Measurements from ENCODE around the gene EXOC6. TPM values are rescaled to one million over a fixed set of nuclear protein-coding genes. Genes with fewer than 3 reads are reported as not detected.

The EXOC6 gene
- total and polyA plus RNA-seq, 2 of the 13 experiments (the other 11 are each of a cell fraction or from before 2014, with no cell fraction given), result 22.2 to 29.2 TPM

DNA sequence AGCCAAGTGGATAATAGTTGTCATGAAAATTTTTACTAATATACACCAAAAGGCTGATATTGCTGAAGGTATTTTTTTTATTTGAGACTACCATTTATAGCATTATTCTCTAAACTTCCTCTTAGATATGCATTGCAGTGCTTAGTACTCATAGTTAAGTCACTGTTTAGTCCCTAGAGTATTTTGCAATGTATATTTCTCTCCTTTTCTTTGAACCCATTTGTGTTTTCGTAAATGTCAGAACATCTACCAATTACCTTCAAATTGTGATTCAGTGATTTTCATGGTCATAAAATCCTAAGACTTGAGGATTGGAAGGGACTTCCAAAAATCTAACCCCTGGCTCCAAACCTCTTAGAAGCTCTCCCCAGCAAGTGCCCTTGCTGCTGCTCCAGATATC lies 190.8 kb downstream of the EXOC6 start:
- H3K79me2 ChIP-seq (ENCODE audit: insufficient read depth, low read length), result no peaks in the 10 kb centered on the region
- H3K36me3 ChIP-seq (replicated peaks in 1 of 2; ENCODE audit: control insufficient read depth in 1 of 2, insufficient read depth in 2 of 2, low read length in 2 of 2), result 0 out of 5 replicates have a peak, but pooled peaks cover 0 to 3% of the 10 kb centered on the region in 2 experiments
- no peak overlapping the region for H3K4me3 ChIP-seq (replicated peaks in 1 of 3; ENCODE audit: insufficient read depth in 1 of 3, low read depth in 2 of 3, low read length in 3 of 3)
- no peaks in the 10 kb centered on the region for H3K9me3 ChIP-seq (ENCODE audit: low read length)
- no peak overlapping the region for H3K27ac ChIP-seq (ENCODE audit: extremely low read length, insufficient read depth, low read length)
- ChIA-PET CTCF (ENCODE audit: low intra/inter-chr PET ratio, low total read pairs) (interaction anchor here (1.1 to 1.3 kb wide), 3 partner anchors 32 to 154 kb away, joined by 3 to 10 read pairs (median 3); no protein-coding TSS in a partner anchor), POLR2A (no interaction called here)
- in situ Hi-C loops (cut with HindIII; ENCODE audit: extremely low pct_ligation_motif_present, low pct_unique_long_range_greater_than_20kb), result no loop called here
- no peak for FAIRE-seq
- WGBS (ENCODE audit: low lambda C conversion rate), result 100% methylated on average over 1 of the region's 1 CpG
- no peak overlapping the region for H3K4me2 ChIP-seq (ENCODE audit: low read depth, low read length)
- no TSS peak for BruUV-seq (replicated peaks)
- no peak overlapping the region for H2AFZ ChIP-seq (ENCODE audit: low read length)
- no peak for ATAC-seq
- H3K27me3 ChIP-seq (ENCODE audit: control insufficient read depth in 1 of 2, insufficient read depth in 2 of 2, low read length in 2 of 2), result no peaks in the 10 kb centered on the region
- DNase-seq (ENCODE audit: low spot score), result no peak
- H3K9ac ChIP-seq (ENCODE audit: insufficient read depth, low read depth, low read length), result no peak overlapping the region
- intact Hi-C loops (cut with micrococcal nuclease; ENCODE audit: unreplicated experiment), result loop anchor here (1.0 to 10.0 kb wide), 2 partner anchors 33 to 144 kb away; no protein-coding TSS in a partner anchor
- H4K20me1 ChIP-seq (ENCODE audit: insufficient read depth, low read length), result no peaks in the 10 kb centered on the region
- no peaks in the 10 kb centered on the region for H3K4me1 ChIP-seq (ENCODE audit: insufficient read depth, low read length)
- TF ChIP-seq IRF2 (CRISPR knock-in tag; IDR thresholded peaks at IDR 0.05) (no peak), KDM2A (CRISPR knock-in tag; IDR thresholded peaks at IDR 0.05; ENCODE audit: borderline replicate concordance, low read depth) (no peak), IKZF1 (IDR thresholded peaks at IDR 0.05) (no peak), ZEB1 (IDR thresholded peaks at IDR 0.05; ENCODE audit: insufficient replicate concordance, low read depth) (no peak), ATM (IDR thresholded peaks at IDR 0.05; ENCODE audit: borderline replicate concordance) (no peak), TARDBP (CRISPR knock-in tag; IDR thresholded peaks at IDR 0.05) (no peak), FLYWCH1 (CRISPR knock-in tag; IDR thresholded peaks at IDR 0.05) (no peak), ZNF326 (CRISPR knock-in tag; IDR thresholded peaks at IDR 0.05; ENCODE audit: borderline replicate concordance) (no peak), CCAR2 (optimal IDR thresholded peaks at IDR 0.05; ENCODE audit: low read depth, low read length) (no peak), ZKSCAN1 (IDR thresholded peaks at IDR 0.05; ENCODE audit: low read length) (no peak), ZNF720 (CRISPR knock-in tag; IDR thresholded peaks at IDR 0.05) (no peak)
- TF ChIP-seq, protein P1, sequence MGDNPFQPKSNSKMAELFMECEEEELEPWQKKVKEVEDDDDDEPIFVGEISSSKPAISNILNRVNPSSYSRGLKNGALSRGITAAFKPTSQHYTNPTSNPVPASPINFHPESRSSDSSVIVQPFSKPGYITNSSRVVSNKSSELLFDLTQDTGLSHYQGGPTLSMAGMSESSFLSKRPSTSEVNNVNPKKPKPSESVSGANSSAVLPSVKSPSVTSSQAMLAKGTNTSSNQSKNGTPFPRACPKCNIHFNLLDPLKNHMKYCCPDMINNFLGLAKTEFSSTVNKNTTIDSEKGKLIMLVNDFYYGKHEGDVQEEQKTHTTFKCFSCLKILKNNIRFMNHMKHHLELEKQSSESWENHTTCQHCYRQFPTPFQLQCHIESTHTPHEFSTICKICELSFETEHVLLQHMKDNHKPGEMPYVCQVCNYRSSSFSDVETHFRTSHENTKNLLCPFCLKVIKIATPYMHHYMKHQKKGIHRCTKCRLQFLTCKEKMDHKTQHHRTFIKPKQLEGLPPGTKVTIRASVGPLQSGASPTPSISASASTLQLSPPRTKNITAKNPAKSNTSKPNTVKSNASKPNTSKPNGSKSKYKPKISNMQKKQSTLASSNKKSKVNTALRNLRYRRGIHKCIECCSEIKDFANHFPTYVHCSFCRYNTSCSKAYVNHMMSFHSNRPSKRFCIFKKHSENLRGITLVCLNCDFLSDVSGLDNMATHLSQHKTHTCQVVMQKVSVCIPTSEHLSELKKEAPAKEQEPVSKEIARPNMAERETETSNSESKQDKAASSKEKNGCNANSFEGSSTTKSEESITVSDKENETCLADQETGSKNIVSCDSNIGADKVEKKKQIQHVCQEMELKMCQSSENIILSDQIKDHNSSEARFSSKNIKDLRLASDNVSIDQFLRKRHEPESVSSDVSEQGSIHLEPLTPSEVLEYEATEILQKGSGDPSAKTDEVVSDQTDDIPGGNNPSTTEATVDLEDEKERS (CRISPR knock-in tag; IDR thresholded peaks at IDR 0.05), result no peak
- TF ChIP-seq, protein P2, sequence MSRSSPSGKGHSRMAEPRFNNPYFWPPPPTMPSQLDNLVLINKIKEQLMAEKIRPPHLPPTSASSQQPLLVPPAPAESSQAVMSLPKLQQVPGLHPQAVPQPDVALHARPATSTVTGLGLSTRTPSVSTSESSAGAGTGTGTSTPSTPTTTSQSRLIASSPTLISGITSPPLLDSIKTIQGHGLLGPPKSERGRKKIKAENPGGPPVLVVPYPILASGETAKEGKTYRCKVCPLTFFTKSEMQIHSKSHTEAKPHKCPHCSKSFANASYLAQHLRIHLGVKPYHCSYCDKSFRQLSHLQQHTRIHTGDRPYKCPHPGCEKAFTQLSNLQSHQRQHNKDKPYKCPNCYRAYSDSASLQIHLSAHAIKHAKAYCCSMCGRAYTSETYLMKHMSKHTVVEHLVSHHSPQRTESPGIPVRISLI (CRISPR knock-in tag; IDR thresholded peaks at IDR 0.05; ENCODE audit: borderline replicate concordance), result no peak
- TF ChIP-seq, protein P3, sequence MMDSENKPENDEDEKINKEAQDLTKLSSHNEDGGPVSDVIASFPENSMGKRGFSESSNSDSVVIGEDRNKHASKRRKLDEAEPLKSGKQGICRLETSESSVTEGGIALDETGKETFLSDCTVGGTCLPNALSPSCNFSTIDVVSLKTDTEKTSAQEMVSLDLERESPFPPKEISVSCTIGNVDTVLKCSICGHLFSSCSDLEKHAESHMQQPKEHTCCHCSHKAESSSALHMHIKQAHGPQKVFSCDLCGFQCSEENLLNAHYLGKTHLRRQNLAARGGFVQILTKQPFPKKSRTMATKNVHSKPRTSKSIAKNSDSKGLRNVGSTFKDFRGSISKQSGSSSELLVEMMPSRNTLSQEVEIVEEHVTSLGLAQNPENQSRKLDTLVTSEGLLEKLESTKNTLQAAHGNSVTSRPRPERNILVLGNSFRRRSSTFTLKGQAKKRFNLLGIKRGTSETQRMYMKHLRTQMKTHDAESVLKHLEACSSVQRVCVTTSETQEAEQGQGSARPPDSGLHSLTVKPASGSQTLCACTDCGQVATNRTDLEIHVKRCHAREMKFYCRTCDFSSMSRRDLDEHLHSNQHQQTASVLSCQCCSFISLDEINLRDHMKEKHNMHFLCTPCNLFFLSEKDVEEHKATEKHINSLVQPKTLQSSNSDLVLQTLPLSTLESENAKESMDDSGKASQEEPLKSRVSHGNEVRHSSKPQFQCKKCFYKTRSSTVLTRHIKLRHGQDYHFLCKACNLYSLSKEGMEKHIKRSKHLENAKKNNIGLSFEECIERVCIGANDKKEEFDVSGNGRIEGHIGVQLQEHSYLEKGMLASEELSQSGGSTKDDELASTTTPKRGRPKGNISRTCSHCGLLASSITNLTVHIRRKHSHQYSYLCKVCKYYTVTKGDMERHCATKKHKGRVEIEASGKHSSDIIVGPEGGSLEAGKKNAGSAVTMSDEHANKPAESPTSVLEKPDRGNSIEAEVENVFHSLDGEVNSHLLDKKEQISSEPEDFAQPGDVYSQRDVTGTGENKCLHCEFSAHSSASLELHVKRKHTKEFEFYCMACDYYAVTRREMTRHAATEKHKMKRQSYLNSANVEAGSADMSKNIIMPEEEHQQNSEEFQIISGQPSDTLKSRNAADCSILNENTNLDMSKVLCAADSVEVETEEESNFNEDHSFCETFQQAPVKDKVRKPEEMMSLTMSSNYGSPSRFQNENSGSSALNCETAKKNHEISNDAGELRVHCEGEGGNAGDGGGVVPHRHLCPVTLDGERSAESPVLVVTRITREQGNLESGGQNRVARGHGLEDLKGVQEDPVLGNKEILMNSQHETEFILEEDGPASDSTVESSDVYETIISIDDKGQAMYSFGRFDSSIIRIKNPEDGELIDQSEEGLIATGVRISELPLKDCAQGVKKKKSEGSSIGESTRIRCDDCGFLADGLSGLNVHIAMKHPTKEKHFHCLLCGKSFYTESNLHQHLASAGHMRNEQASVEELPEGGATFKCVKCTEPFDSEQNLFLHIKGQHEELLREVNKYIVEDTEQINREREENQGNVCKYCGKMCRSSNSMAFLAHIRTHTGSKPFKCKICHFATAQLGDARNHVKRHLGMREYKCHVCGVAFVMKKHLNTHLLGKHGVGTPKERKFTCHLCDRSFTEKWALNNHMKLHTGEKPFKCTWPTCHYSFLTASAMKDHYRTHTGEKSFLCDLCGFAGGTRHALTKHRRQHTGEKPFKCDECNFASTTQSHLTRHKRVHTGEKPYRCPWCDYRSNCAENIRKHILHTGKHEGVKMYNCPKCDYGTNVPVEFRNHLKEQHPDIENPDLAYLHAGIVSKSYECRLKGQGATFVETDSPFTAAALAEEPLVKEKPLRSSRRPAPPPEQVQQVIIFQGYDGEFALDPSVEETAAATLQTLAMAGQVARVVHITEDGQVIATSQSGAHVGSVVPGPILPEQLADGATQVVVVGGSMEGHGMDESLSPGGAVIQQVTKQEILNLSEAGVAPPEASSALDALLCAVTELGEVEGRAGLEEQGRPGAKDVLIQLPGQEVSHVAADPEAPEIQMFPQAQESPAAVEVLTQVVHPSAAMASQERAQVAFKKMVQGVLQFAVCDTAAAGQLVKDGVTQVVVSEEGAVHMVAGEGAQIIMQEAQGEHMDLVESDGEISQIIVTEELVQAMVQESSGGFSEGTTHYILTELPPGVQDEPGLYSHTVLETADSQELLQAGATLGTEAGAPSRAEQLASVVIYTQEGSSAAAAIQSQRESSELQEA (CRISPR knock-in tag; IDR thresholded peaks at IDR 0.05; ENCODE audit: not compliant biosample characterization), result no peak
